Measurements from ENCODE around the gene IL36G. TPM values are rescaled to one million over a fixed set of nuclear protein-coding genes. Genes with fewer than 3 reads are reported as not detected.

The IL36G gene
- total and polyA plus RNA-seq, 2 experiments from 2014 or later: not detected

GRCh38 chr2:112980537-112980936, 2.7 kb downstream of the IL36G start:
- DNase-seq (ENCODE audit: low spot score): no peak
- no peaks in the 10 kb centered on the region for H3K4me1 Mint-ChIP-seq
- no peaks in the 10 kb centered on the region for H3K36me3 Mint-ChIP-seq (ENCODE audit: low read depth)
- H3K79me2 ChIP-seq (replicated peaks; ENCODE audit: insufficient read depth): no peaks in the 10 kb centered on the region
- no peak overlapping the region for H3K4me3 ChIP-seq
- no peak overlapping the region for H3K27ac ChIP-seq (ENCODE audit: low read depth)
- H3K27me3 Mint-ChIP-seq (ENCODE audit: insufficient read depth, low read depth, poor library complexity): peaks cover 3% of the 10 kb centered on the region
- no peaks in the 10 kb centered on the region for H3K4me1 ChIP-seq (ENCODE audit: insufficient read depth)
- TF ChIP-seq ZNF462 (CRISPR knock-in tag; IDR thresholded peaks at IDR 0.05): no peak
- no peak for TF ChIP-seq POLR2AphosphoS5 (IDR thresholded peaks at IDR 0.05; ENCODE audit: low read depth)
- TF ChIP-seq REST (IDR thresholded peaks at IDR 0.05; ENCODE audit: unreplicated experiment): no peak
- no peak for TF ChIP-seq EZH2 (IDR thresholded peaks at IDR 0.05; ENCODE audit: low read depth, unreplicated experiment)
- TF ChIP-seq ZNF114 (CRISPR knock-in tag; IDR thresholded peaks at IDR 0.05): no peak
- TF ChIP-seq ZNF331 (CRISPR knock-in tag; IDR thresholded peaks at IDR 0.05; ENCODE audit: low read depth): no peak
- no peak for TF ChIP-seq ETS1 (IDR thresholded peaks at IDR 0.05)
- no peaks in the 10 kb centered on the region for H3K36me3 ChIP-seq (ENCODE audit: insufficient read depth)
- H2AFZ ChIP-seq: no peak overlapping the region
- peaks cover 5% of the 10 kb centered on the region; the same call in 1 of the 2 replicates for H3K9me2 ChIP-seq (ENCODE audit: insufficient read depth)
- H3K4me2 ChIP-seq: no peak overlapping the region
- H3K9me3 Mint-ChIP-seq: no peaks in the 10 kb centered on the region
- no peaks in the 10 kb centered on the region for H3F3A ChIP-seq (replicated peaks; ENCODE audit: low read depth)
- H4K20me1 ChIP-seq (replicated peaks; ENCODE audit: insufficient read depth): no peaks in the 10 kb centered on the region
- no peaks in the 10 kb centered on the region for H3K27me3 ChIP-seq (ENCODE audit: insufficient read depth)
- H3K27ac Mint-ChIP-seq: no peak overlapping the region
- no peak overlapping the region for H3K4me3 Mint-ChIP-seq
- no peak for ATAC-seq

Measured in GM23338 (cell line).